ENCODE data around the gene AMH. TPM values are rescaled to one million over a fixed set of nuclear protein-coding genes. Genes with fewer than 3 reads are reported as not detected.

AMH gene
- total RNA-seq, 1 donor from 2014 or later = 1.5 TPM

DNA sequence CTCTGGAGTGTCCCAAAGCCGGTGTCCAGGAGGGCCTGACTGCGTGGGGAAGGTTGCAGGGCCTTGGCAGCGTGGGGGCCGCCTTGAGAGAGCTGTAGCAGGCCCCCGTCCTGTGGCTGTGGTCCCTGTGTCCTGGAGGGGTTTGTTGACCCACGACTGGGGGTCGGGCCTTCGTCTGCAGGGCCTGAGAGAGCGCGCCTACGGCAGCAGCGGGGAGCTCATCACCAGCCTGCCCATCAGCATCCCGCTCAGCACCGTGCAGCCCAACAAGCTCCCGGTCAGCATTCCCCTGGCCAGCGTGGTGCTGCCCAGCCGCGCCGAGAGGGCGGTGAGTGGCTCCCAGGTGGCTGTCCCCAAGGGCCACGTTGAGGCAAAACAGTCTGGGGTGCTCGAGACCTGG is 31.5 kb upstream of the AMH start:
- intact Hi-C loops (cut with DNase I) = no loop called here
- DNase-seq (ENCODE audit: low spot score) = no peak

- intact Hi-C loops (cut with DNase I) = no loop called here
- DNase-seq (ENCODE audit: low spot score) = no peak
Observed at GRCh38 chr19:2219726-2220125, 29.4 kb upstream of the AMH start.

DNA sequence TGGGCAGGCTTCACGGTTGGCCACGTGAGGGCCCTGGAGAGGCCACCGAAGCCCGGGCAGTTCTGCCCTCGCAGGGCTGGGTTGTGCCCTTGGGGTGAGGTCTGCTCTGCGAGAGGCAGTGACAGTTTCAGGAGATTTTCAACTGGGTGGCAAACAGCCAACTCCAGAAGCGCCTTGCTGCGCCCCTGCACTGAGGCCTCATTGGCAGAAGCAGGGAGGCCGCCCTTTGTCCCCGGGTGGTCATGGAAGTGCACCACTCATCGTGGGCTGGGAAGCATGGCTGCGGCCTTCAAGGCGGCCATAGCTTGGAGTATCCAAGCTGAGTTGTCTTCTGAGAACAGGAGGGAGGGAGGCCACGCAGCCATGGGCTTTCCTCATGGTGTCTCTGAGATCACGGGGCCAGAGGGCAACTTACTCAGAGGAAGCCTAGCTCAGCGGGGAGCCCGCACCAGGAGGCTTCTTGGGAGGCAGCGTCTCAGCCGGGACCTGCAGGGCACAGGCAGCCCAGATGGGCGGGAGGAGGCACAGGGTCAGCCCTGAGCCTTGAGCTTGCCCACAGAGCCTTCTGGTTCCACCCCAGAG is 27.8 kb upstream of the AMH start:
- no peak for DNase-seq (ENCODE audit: low spot score)
- intact Hi-C loops (cut with DNase I) = no loop called here

DNA sequence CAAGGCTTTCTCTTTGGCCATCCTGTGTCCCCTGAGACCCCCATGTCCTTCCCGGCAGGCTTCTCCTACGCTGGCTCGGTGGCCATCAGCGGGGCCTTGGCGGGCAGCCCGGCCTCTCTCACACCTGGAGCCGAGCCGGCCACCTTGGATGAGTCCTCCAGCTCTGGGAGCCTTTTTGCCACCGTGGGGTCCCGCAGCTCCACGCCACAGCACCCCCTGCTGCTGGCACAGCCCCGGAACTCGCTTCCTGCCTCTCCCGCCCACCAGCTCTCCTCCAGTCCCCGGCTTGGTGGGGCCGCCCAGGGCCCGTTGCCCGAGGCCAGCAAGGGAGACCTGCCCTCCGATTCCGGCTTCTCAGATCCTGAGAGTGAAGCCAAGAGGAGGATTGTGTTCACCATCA is 27.2 kb upstream of the AMH start:
- no peak for DNase-seq (ENCODE audit: low spot score)
- intact Hi-C loops (cut with DNase I) = no loop called here

DNA sequence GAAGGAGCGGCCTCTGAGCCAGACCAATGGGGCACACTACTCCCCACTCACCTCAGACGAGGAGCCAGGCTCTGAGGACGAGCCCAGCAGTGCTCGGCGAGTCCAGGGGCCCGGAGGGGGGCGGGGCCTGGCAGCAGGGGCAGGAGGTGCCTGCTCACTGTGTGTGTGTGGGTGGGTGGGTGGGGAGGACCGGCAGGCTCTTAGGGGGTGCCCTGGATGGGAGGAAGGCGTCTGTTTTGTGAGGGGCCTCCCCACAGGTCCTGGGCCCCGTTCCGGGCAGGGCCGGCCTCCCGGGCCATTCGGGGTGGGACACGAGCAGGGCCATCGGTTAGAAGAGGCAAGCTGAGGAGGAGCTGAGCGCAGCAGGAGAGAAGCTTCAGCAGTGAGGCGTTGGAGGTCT is 25.7 kb upstream of the AMH start:
- DNase-seq (ENCODE audit: low spot score) = no peak
- intact Hi-C loops (cut with DNase I) = no loop called here

DNA sequence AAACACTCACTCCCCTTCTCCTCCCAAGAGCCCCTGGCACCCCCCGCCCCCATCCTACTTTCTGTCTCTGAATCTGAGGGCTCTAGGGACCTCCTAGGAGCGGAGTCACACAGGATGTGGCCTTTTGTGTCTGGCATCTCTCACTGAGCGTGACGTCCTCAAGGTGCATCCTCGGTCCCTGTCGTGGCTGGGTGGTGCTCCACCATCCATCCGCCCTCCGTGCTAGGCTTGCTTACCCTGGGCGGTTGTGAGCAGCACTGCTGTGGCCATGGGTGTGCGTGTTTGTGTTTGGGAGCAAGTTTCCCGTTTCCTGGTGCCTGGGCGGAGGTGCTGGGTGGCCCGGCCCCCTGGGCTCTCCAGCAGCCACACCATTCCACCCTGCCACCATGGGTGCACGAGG is 25.2 kb upstream of the AMH start:
- no peak for DNase-seq (ENCODE audit: low spot score)
- intact Hi-C loops (cut with DNase I) = no loop called here

DNA sequence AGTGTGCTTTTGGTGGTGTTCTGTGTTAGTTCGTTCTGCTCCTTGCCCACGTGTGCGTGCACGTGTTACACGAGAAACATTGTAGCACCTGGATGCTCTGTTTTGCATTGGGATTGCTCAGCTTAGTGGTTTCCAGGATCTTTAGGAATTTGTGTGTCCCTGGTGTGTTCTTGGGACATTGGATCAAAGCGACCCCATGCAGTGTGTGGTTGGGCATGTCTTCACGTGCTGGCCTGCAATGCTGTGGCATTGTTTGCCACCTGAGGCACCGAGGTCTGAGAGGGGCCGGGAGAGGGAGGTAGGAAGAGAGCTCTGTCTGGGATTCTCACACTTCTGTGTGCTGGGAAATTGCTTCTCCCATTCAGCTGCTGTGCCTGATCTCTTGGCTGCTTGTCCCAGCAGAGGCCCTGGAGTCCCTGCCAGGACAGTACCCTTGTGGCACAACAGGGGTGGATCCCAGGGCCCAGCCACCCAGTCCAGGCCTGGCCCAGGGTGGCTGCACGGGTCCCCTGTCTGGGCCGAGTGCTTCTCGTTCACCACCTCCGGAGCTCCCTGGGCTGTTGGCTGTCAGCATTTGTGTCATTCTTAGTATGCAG is 24.3 kb upstream of the AMH start:
- intact Hi-C loops (cut with DNase I) = no loop called here
- no peak for DNase-seq (ENCODE audit: low spot score)

DNA sequence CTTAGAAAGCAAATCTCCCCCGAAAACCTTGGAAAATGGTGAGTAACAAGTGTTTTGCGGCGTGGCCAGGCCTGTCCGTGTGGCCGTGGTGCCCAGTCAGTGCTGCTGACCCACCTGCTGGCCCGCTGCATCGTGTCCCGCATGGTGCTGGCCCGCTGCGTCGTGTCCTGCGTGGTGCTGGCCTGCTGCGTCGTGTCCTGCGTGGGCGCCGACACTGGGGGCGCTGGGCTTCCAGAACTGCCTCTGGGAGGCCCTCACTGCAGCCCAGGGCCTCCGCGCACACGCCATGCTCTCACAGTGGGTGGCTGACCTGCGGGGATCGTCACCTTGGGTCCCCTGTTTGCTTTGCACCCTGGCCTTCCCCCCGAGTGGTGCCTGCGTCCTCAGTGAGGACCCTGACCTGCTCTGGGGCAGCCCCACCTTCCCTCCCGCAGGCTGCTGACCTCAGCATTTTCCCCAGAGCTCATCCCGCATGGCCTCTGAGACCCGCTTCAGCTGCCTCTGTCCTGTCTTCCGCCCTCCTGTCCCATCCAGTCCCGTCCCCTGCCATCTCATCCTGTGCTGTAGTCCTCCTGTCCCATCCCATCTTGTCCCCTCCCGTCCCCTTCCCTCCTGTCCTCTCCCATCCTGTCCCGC is 23.6 kb upstream of the AMH start:
- intact Hi-C loops (cut with DNase I) = no loop called here

GRCh38 chr19:2226051-2226839 is 22.9 kb upstream of the AMH start:
- intact Hi-C loops (cut with DNase I) = no loop called here
- DNase-seq (ENCODE audit: low spot score) = no peak

More for the DNA sequence above, 23.6 kb upstream of the AMH start:
- DNase-seq (ENCODE audit: low spot score) = no peak

GRCh38 chr19:2226840-2227360 is 22.2 kb upstream of the AMH start:
- intact Hi-C loops (cut with DNase I) = no loop called here
- no peak for DNase-seq (ENCODE audit: low spot score)

DNA sequence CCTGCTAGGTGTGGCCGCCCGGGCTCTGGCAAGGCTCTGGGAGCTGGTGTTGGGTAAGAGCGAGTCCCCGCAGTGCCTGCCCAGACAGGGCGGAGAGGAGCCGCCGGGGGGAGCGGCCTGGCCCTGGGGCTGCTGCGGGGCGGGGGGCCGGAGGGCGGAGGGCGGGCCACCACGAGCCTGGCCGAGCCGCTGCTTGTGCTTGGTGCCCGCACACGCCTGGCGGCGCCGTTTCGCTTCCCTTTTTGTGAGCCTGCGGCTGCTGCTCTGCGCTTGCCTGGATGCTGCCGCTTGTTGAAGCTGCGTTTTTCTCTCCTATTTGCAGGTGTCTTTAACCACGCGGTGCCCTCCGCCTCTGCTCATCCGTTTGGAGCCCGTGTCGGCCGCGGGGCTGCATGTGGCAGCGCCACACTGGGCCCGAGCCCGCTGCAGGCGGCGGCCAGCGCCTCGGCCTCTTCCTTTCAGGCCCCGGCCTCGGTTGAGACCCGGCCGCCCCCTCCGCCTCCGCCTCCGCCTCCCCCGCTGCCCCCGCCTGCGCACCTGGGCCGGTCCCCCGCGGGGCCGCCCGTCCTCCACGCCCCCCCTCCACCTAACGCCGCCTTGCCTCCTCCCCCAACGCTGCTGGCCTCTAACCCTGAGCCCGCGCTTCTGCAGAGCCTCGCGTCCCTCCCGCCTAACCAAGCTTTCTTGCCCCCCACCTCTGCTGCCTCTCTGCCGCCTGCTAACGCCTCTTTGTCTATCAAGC is 21.5 kb upstream of the AMH start:
- intact Hi-C loops (cut with DNase I) = no loop called here
- no peak for DNase-seq (ENCODE audit: low spot score)

DNA sequence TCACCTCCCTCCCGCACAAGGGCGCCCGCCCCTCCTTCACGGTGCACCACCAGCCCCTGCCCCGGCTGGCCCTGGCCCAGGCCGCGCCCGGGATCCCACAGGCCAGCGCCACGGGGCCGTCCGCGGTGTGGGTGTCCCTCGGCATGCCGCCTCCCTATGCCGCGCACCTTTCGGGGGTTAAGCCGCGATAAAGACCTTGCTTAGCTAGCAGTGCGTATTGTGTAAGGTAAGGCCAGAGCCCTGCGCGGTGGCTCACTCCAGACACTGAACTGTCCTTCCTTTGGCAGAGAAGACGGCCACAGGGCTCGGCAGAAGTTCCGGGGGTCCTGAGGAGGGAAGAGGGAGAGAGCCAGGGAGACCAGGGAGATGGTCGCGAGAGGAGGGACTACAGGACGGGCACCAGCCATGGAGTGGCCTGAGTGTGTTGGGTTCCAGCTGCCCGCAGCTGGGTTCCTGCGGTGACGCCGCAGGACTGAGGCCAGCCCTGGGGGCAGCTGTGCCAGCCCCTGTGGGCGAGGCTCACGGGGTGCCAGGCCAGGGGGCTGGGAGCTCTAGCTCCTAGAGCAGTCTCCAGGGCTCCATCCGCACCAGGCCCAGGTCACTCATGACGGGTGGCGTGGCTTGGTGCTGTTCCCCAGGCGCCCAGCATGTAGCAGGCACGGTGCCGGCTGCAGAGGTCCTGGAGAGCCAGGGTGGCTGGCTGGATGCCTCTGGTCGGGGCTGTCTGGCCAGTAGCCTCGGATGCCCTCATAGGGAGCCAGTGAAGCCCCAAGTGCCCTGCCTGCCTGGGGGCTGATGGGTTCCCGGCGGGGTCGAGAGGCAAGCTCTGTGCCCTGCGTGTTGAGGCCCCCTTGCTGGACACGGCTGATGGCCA is 20.7 kb upstream of the AMH start:
- DNase-seq (ENCODE audit: low spot score) = no peak
- intact Hi-C loops (cut with DNase I) = no loop called here

DNA sequence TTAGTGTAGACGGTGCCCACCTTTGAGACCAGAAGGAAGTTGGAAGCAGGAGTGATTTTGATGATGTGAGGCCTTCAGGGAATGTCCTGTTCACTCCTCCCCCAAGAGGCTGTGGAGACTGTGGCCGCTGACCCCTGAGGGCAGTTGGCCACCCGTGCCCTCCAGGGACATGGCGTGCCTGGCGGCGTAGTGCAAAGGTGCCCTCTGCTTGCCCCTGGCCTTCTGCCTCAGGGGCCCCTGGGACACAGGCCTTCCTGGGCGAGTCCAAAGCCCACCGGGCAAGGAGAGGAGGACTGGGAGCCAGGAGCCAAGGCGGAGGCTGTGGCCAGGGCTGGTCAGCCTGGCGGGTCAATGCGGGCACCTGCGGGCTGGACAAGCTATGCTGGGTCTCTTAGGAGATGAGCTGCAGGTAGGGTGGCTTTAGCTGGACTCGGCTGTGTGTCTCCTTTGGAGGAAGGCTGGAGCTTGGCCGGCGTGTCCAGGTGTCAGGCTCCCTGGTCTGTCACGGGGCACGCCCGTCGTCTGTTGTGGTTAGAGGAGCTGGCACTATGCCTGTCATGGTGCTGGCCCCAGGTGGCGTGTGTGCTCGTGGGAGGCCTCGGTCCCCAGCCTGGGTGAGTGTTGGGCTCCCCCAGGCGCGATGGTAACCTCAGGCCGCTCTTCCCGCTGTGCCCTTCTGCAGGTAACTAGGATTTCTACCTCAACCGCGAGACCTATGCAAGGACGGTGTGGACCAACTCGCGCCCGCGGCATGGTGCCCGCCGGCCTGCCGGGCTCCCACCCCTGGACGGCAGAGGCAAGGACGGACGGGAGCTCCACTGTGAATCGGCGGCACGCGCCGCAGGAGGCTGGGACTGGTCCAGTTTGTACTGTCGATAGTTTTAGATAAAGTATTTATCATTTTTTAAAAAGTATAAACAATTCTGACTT is 19.8 kb upstream of the AMH start:
- intact Hi-C loops (cut with DNase I) = no loop called here
- no peak for DNase-seq (ENCODE audit: low spot score)

- no peak for DNase-seq (ENCODE audit: low spot score)
- intact Hi-C loops (cut with DNase I) = no loop called here
Observed at GRCh38 chr19:2230033-2230531, 19.0 kb upstream of the AMH start.

- no peak for DNase-seq (ENCODE audit: low spot score)
- intact Hi-C loops (cut with DNase I) = no loop called here
Observed at GRCh38 chr19:2230807-2231533, 18.2 kb upstream of the AMH start.

GRCh38 chr19:2231621-2232221 is 17.4 kb upstream of the AMH start:
- intact Hi-C loops (cut with DNase I) = no loop called here
- no peak for DNase-seq (ENCODE audit: low spot score)
